K562 (cell line): ENCODE measurements around the gene GRIN2D. TPM values are rescaled to one million over a fixed set of nuclear protein-coding genes. Genes with fewer than 3 reads are reported as not detected.

Experiments
- ADNP ChIP-seq: fragments of 200-800 bp; sonication (Bioruptor generic); IDR thresholded peaks from 2 replicates; pipeline ENCODE4 v1.6.1; 2016; ENCODE audit warnings: missing genetic modification characterization, missing compliant biosample characterization
- CSDE1 ChIP-seq, 2 experiments: fragments of 450-650 bp; IDR thresholded peaks; 2 replicates each; pipeline ENCODE4 v1.6.1; 2016; ENCODE audit warnings: mild to moderate bottlenecking in 1 of 2
- E2F3 ChIP-seq: fragments of 250-450 bp; sonication (Bioruptor Pico); IDR thresholded peaks from 2 replicates; pipeline ENCODE4 v1.4.0; 2020; ENCODE audit warnings: mild to moderate bottlenecking
- GTF2A2 ChIP-seq: IDR thresholded peaks from 2 replicates; pipeline ENCODE4 v1.6.1; 2016; ENCODE audit warnings: mild to moderate bottlenecking, missing genetic modification characterization, missing compliant biosample characterization
- HLTF ChIP-seq: fragments of 450-650 bp; IDR thresholded peaks from 2 replicates; pipeline ENCODE4 v1.6.1; 2016
- MCM5 ChIP-seq: fragments of 450-650 bp; IDR thresholded peaks from 2 replicates; pipeline ENCODE4 v1.6.1; 2016; ENCODE audit warnings: low read depth
- MTA3 ChIP-seq: fragments of 450-650 bp; formaldehyde crosslinking; IDR thresholded peaks from 2 replicates; pipeline ENCODE4 v1.6.1; 2017; ENCODE audit warnings: mild to moderate bottlenecking, borderline replicate concordance
- TEAD4 ChIP-seq, 2 experiments: sonication (generic) in 1 of 2; formaldehyde crosslinking in 1 of 2; IDR thresholded peaks; 2 replicates each; pipeline versions ENCODE4 v1.6.1 to v1.8.0; 2012 to 2022; ENCODE audit warnings: borderline replicate concordance in 1 of 2, inconsistent platforms in 1 of 2, low read length in 1 of 2, mild to moderate bottlenecking in 1 of 2, missing genetic modification reagents in 1 of 2
- TGIF2 ChIP-seq: sonication (generic); formaldehyde crosslinking; IDR thresholded peaks from 2 replicates; pipeline ENCODE4 v1.8.1; 2022; ENCODE audit warnings: mild to moderate bottlenecking, missing genetic modification reagents, moderate library complexity
- ZBTB8A ChIP-seq: fragments of 450-650 bp; IDR thresholded peaks from 2 replicates; pipeline ENCODE4 v1.6.1; 2018; ENCODE audit warnings: mild to moderate bottlenecking, moderate library complexity; ENCODE audit not compliant: partially characterized antibody
- ZNF12 ChIP-seq: sonication (generic); formaldehyde crosslinking; IDR thresholded peaks from 2 replicates; pipeline ENCODE4 v1.4.0; 2020; ENCODE audit warnings: mild to moderate bottlenecking, missing genetic modification reagents
- ZNF449 ChIP-seq: fragments of 250-450 bp; sonication (Bioruptor Pico); IDR thresholded peaks from 2 replicates; pipeline ENCODE4 v1.8.0; 2022; ENCODE audit warnings: moderate library complexity, mild to moderate bottlenecking, inconsistent platforms
- ZNF586 ChIP-seq: fragments of 450-650 bp; formaldehyde crosslinking; conservative IDR thresholded peaks from 2 replicates; pipeline ENCODE4 v1.4.0; 2020; ENCODE audit warnings: mild to moderate bottlenecking, moderate library complexity
- polyA plus RNA-seq, 8 experiments: library from polyadenylated mRNA; depleted of rRNA in 4 of 8; stranded (reverse) in 5 of 8; unstranded in 3 of 8; fragments of >200 nt; fragmentation: Nextera tagmentation in 2 of 8; fragmentation: Illumina TruSeq in 1 of 8; extraction: Ambion mirVana in 2 of 8; extraction: Trizol in 1 of 8; gene quantifications; 2 replicates each; pipeline versions ENCODE4 v1.2.1 to v1.2.3, GENCODE V29; 2011 to 2014; ENCODE audit warnings: inconsistent platforms in 1 of 8, missing spikeins in 1 of 8
- total RNA-seq, 7 experiments: library from RNA; depleted of rRNA in 6 of 7; stranded (reverse); fragments of >200 nt in 6 of 7; fragmentation: Illumina TruSeq in 2 of 7; extraction: Trizol in 2 of 7; gene quantifications; 2 replicates each; pipeline versions ENCODE4 v1.2.1 to v1.2.3, GENCODE V29; 2011 to 2021; ENCODE audit warnings: low replicate concordance in 1 of 7
- TF ChIP-seq, protein P1 (sequence below): fragments of 450-650 bp; formaldehyde crosslinking; conservative IDR thresholded peaks from 2 replicates; pipeline ENCODE4 v1.4.0; 2022; ENCODE audit warnings: mild to moderate bottlenecking, missing genetic modification characterization

Gene GRIN2D
- total and polyA plus RNA-seq, 9 of the 15 experiments (the other 6 are each of a cell fraction or from before 2014, with no cell fraction given): 0.32 to 31.5 (median 1.8) TPM

- TF ChIP-seq ZNF12 (CRISPR knock-in tag) (peak; percentile 78; the same call in 1 of the 2 replicates), ZNF449 (CRISPR knock-in tag) (no peak), GTF2A2 (tag) (0 out of 2 replicates have a peak, but pooled peaks have one; percentile 23), MCM5 (no peak), CSDE1 (IDR thresholded peaks at IDR 0.05) (no peak), MTA3 (peak; percentile 62; the same call in 1 of the 2 replicates), ADNP (tag) (no peak), ZNF586 (CRISPR knock-in tag) (no peak), E2F3 (CRISPR knock-in tag) (no peak), ZBTB8A (no peak), HLTF (0 out of 2 replicates have a peak, but pooled peaks have one; percentile 70), TGIF2 (CRISPR knock-in tag) (0 out of 2 replicates have a peak, but pooled peaks have one; percentile 64), TEAD4 (IDR thresholded peaks at IDR 0.05; ENCODE audit: low read length) (no peak), TEAD4 (CRISPR knock-in tag; IDR thresholded peaks at IDR 0.05; ENCODE audit: borderline replicate concordance) (no peak; the same call in 1 of the 2 replicates)
- TF ChIP-seq, protein P1, sequence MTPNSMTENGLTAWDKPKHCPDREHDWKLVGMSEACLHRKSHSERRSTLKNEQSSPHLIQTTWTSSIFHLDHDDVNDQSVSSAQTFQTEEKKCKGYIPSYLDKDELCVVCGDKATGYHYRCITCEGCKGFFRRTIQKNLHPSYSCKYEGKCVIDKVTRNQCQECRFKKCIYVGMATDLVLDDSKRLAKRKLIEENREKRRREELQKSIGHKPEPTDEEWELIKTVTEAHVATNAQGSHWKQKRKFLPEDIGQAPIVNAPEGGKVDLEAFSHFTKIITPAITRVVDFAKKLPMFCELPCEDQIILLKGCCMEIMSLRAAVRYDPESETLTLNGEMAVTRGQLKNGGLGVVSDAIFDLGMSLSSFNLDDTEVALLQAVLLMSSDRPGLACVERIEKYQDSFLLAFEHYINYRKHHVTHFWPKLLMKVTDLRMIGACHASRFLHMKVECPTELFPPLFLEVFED (CRISPR knock-in tag): no peak
These were observed 3.0 kb upstream of the GRIN2D start (continued) for GRCh38 chr19:48390188-48391099.
